GM18873 (cell line): Measurements from ENCODE around the gene MDP1.
A peak's percentile ranks its signal among the peaks of the same experiment; 100 is the strongest.

Experiments
- ATAC-seq: cut with Tn5 transposase; IDR thresholded peaks from one replicate; pipeline ENCODE4 v1.9.1; 2021; ENCODE audit warnings: mild to moderate bottlenecking, moderate library complexity, moderate number of reproducible peaks; ENCODE audit not compliant: unreplicated experiment, low FRiP score

Gene MDP1

GRCh38 chr14:24215495-24216344, at the start of gene MDP1:
MDP1 (minus strand) TSS chr14:24216066; CDS start chr14:24215955, 111 bp downstream.
- ATAC-seq, result peak; percentile 63

GRCh38 chr14:24264298-24264697, 48.4 kb upstream of the MDP1 start:
- no peak for ATAC-seq

DNA sequence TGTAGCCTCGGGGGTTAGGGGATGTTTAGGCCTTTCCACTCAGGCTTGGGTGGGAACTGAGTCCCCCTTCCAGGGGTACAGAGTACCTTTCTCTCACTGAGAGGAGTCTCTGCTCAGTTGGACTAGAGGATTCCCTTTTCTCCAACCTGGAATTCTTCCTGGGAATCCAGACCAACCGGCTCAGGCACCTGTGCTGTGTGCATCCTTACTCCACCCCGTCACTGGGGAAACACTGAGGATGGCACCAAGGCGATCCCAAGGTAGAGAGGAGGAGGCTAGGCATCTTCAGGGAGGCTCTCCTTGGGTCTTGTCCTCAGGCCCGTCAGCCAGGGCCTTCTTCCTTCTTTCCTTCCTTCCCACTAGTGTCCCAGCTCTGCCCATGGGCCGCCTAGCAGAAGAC, 48.0 kb upstream of the MDP1 start:
- no peak for ATAC-seq

GRCh38 chr14:24262821-24263733, 47.2 kb upstream of the MDP1 start, which contains the start of gene TGM1:
TGM1 (minus strand) TSS chr14:24263177; CDS start chr14:24262352, 825 bp downstream.
- no peak for ATAC-seq

- no peak for ATAC-seq
These were observed 46.1 kb upstream of the MDP1 start for GRCh38 chr14:24261969-24262327.

DNA sequence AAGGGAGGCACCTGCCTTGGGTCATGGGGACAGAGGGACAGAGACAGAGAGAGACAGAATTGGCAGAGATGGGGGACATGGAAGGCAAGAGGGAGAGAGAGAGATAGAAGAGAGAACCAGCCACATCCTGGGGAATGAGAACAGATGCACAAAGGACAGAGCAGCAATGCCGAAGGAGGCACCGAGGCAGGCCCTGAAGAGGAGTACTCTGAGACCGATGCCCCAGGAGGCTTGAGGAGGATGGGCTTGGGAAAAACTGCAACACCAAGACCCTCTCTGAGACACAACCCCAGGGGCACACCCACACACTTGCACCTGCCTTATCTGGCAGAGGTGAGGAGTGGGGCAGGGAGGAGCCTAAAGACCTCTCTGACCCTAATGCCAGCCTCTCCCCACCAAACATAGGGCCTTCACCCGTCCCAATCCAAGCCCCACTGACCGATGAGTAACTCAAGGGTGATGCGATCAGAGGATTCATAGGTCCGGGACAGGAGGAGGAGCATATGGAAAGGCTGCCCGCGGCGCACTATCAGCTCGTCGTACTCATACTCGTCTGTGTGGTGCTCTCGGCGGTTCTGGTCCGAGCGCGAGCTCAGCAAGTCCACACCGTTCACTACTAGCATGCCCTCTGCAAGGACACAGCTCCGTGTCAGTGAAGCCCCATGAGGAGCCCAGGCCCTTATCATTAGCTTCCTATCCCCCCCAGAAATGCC, 45.5 kb upstream of the MDP1 start:
- no peak for ATAC-seq

DNA sequence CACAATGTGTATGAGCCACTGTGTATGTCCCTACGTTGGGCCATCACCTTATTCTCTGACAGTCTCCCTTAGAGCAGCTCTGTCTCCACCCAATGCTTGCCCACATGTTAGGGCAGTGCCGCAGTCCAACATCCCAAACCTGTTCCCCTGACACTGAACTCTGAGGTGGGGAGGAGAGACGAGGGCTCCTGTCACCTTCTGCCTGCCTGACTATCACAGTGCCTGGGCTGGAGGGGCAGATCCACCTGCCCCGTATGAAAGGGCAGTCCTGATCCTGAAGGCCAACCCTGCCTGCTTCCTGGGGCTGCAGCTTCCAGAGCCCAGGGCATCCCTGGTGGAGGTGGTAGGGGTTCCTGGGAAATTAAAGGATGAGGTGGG, 44.9 kb upstream of the MDP1 start:
- ATAC-seq, result no peak

DNA sequence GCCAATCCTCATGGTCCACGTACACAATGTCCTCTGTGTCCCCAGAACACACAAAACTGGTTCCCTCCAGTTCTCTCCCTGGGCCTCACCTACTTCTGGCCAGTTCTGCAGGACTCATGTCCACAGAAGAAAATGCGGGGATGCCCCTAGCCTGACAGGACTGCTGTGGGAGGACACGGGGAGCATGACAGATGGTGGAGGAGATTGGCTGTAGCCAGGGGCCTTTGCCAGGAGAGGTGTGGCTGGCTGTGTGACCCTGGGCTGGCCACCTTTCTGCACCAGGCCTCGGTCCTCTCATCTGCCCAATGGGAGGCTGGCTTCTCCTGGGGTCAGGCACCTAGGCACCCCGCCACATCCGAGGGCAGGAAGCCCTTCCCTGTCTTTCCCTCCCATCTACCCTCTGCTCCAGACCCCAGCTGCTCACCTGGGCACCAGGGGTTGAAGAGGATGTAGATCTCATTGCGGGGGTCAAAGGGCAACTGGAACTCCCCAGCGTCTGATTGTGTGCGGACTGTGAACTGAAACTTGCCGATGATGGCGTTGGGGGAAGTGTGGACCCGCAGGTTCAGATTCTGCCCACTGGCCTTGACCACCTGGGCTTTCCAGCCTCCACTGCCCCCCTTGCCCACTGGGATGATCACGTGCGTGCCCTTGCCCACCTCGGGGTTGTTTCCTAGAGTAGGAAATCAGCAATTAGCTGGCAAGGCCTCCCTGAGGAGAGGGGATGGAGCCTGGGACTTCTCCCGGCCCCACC, 44.3 kb upstream of the MDP1 start:
- no peak for ATAC-seq

GRCh38 chr14:24259282-24260025, 43.6 kb upstream of the MDP1 start:
- no peak for ATAC-seq

DNA sequence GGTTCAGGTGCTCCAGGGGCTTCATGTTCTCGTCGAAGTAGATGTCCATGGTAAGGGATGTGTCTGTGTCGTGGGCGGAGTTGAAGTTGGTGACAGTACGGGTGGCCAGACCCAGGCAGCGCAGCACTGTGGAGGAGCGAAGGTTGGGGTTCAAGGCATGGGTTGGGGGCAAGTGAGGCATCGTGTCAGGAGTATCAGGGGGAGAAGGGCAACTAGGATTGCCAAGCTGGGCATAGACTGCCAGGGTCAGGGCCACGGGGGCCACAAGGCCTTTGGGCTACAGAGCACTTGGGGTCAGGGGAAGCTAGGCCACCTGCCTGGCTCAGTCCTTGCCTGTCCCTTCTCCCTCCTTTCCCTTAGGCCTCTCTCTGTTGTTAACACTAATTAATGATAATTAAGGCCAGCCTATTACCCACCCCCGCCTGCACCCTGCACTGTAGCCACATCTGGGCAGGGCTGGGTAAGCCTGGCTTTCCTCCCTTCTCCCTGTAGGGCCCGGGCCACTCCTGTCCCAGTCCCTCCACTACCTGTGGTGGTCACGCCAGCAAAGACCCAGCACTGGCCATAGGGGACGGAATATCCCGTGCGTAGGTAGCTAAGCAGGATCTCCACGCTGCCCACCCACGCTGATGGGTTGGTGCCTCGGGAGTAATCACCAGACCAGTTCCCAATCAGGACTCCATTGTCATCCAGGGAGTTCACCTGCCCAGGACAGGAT, 42.8 kb upstream of the MDP1 start:
- no peak for ATAC-seq

DNA sequence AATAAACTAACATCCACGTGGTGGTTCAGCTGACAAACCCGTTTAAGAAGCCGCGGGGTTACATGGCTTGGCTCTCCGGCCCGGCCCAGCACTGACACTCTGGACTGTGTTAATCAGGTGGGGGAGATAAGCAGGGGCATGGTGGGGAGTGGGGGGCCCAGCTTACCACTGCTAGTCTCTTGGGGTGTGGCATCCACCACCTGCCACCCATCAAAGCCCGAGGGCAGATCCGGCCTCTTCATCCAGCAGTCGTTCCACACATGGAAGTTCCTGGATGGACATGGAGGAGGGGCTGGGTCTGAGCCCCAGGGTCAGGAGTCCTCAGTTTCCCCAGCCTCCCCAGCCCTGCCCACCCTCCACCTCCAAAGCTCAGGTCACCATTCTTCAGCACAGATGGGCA, 42.3 kb upstream of the MDP1 start:
- ATAC-seq, result no peak

DNA sequence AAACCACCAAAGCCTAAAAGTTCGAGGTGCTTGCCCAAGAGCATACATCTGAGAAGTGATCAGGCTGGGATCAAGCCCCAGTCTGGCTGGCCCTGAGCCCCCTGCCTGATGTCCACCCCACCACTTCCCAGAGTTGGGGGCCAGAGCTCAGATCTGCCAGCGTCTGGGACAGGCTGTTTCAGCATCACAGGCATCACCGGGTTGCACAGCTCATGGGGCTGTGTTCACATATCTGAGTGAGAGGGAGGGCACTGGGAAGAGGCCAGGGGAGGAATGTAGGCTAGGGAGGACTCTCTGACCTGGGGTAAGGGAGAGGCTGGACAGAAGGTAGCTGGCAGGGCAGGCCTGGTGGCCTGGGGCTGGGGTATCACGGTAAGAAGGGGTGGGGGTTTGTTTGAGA, 41.1 kb upstream of the MDP1 start:
- ATAC-seq, result no peak

DNA sequence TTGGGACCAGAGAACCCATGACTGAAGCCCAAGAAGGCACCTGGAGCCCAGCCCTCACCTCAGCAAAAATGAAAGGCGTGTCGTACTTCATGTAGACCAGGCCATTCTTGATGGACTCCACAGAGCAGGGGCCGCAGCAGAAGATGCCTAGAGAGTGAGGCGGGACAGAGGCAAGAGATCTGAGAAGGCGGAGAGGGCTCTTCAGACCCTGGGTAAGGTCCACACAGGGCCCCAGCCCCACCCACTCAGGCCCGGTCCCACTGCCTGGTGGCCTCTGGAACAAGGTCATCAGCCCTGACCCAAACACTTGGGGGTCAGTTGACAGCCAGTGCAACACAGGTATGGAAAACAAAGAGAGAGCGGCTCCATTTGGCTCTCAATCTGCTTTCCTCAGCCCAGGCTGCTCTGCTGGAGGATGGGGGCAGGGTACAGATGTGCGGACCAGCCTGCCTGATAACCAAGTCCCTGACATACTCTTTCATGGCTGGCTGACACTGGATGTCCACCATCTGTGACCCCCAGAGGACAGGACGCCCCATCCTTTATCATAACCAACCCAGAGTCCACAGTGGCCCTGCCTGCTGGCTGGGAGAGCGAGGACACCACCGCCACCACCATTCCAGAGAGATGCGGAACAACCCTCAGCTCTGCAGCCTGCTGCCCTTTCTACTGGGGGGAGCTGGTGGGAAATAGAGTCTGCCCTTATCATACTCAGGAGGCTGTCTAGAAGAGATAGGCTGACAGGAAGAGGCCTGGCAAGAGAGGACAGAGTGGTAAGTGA, 40.3 kb upstream of the MDP1 start:
- no peak for ATAC-seq

- no peak for ATAC-seq
These were observed 39.6 kb upstream of the MDP1 start for GRCh38 chr14:24255438-24255837.

DNA sequence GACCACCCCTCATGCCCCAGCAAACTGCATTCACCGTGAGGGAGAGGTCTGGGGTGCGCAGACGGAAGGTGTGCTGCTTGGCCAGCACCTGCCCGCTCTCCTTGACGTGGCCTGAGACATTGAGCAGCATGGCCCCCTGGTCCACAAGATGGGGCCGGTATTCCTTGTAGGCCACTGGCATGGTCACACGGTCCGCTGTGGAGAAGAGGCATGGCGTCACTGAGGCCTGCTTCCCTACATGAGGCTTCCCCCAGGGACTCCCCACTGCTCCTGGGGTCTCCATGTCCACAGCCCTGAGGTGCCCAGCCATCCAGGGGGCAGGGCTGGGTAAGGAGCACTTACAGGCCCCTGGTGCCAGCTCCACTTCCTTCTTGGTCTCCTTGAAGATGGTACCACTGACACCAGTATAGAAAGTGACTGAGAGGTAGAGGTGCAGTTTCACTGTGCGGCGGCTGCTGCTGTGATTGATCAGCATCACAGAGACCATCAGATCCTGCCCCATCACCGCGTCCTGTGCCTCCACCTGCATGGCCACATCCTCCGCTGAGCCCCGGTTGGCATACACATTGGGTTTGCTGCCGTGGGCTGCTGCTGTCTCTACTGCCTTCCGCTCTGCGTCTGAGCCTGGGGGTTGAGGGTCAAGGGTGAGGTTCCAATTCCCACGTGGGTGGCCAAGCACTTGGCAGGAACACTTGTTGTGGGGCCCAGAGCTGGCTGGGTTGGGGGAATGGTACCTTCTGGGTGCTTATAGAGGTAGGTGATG, 38.9 kb upstream of the MDP1 start:
- ATAC-seq, result no peak

- ATAC-seq, result no peak
These were observed 38.1 kb upstream of the MDP1 start for GRCh38 chr14:24253936-24254335.
